H1 (cell line): ENCODE measurements around the gene GPRASP1. TPM values are rescaled to one million over a fixed set of nuclear protein-coding genes. Genes with fewer than 3 reads are reported as not detected.

Experiments used
- CTCF ChIA-PET: fragments of 300-600 bp; sonication (Branson Sonifier 250); formaldehyde crosslinking; loops from one replicate; lab custom pipeline; 2021; ENCODE audit not compliant: partially characterized antibody; lab: Charles Lee
- POLR2A ChIA-PET: fragments of 300-600 bp; sonication (Branson Sonifier 250); formaldehyde crosslinking; loops from one replicate; lab custom pipeline; 2021; ENCODE audit warnings: inconsistent platforms; ENCODE audit not compliant: partially characterized antibody; lab: Charles Lee
- DNase-seq, 2 experiments: peaks; one replicate each; pipeline versions ENCODE4 v3.0.0 to v3.0.0-alpha.2; 2010 to 2022; ENCODE audit warnings: low spot score in 2 of 2, low read depth in 1 of 2, mixed read lengths in 1 of 2
- FAIRE-seq: peaks from 2 replicates; lab custom pipeline; 2011; peaks lifted over from hg19 to GRCh38; lab: Jason Lieb, UNC
- H2AFZ ChIP-seq: 2 replicates; pipeline ENCODE4 v1.8.1; 2012; ENCODE audit warnings: low read length, inconsistent platforms
- H2AK5ac ChIP-seq: 2 replicates; pipeline ENCODE4 v1.6.1; 2013; ENCODE audit warnings: low read depth, low read length
- H2BK120ac ChIP-seq: replicated peaks from 2 replicates; pipeline ENCODE3; 2013; ENCODE audit warnings: low read depth, low read length, inconsistent platforms
- H2BK12ac ChIP-seq: 2 replicates; pipeline ENCODE4 v1.6.1; 2013; ENCODE audit warnings: low read depth, low read length
- H2BK15ac ChIP-seq: 2 replicates; pipeline ENCODE4 v1.6.1; 2013; ENCODE audit warnings: low read length
- H2BK20ac ChIP-seq: 2 replicates; pipeline ENCODE4 v1.6.1; 2013; ENCODE audit warnings: low read length
- H2BK5ac ChIP-seq: 2 replicates; pipeline ENCODE4 v1.6.1; 2013; ENCODE audit warnings: low read depth, low read length
- H3K14ac ChIP-seq: 2 replicates; pipeline ENCODE4 v1.6.1; 2013; ENCODE audit warnings: inconsistent platforms; ENCODE audit not compliant: insufficient read length
- H3K18ac ChIP-seq: 2 replicates; pipeline ENCODE4 v1.6.1; 2013; ENCODE audit warnings: low read length; ENCODE audit errors: extremely low read depth
- H3K23ac ChIP-seq: 2 replicates; pipeline ENCODE4 v1.6.1; 2013; ENCODE audit warnings: inconsistent platforms; ENCODE audit not compliant: insufficient read length
- H3K23me2 ChIP-seq: 2 replicates; pipeline ENCODE4 v1.6.1; 2013; ENCODE audit warnings: low read depth, low read length
- H3K27ac ChIP-seq: 2 replicates; pipeline ENCODE4 v1.6.1; 2011; ENCODE audit warnings: low read depth, low read length, inconsistent platforms
- H3K27me3 ChIP-seq, 4 experiments: replicated peaks in 1 of 4; 1 replicate in 1 of 4; 2 replicates in 3 of 4; pipeline versions ENCODE4 v1.6.1 to v1.8.1; 2011 to 2013; ENCODE audit warnings: low read length in 3 of 4, mild to moderate bottlenecking in 3 of 4, inconsistent platforms in 2 of 4, mixed read lengths in 2 of 4, moderate library complexity in 1 of 4; ENCODE audit not compliant: control insufficient read depth in 3 of 4, insufficient read depth in 3 of 4; ENCODE audit errors: extremely low read depth in 1 of 4
- H3K36me3 ChIP-seq, 4 experiments: 2 replicates each; pipeline versions ENCODE4 v1.6.1 to v1.8.1; 2011 to 2013; ENCODE audit warnings: mild to moderate bottlenecking in 4 of 4, low read length in 3 of 4, moderate library complexity in 2 of 4, control low read depth in 1 of 4, inconsistent platforms in 1 of 4; ENCODE audit not compliant: insufficient read depth in 4 of 4, control insufficient read depth in 2 of 4
- H3K4ac ChIP-seq: replicated peaks from 2 replicates; pipeline ENCODE3; 2013; ENCODE audit warnings: low read length, low read depth, mixed read lengths, inconsistent platforms; ENCODE audit not compliant: insufficient read length
- H3K4me1 ChIP-seq, 4 experiments: replicated peaks in 1 of 4; 1 replicate in 1 of 4; 2 replicates in 3 of 4; pipeline versions ENCODE4 v1.6.1 to v1.8.1; 2011 to 2013; ENCODE audit warnings: low read length in 3 of 4, inconsistent platforms in 2 of 4, mixed read lengths in 1 of 4; ENCODE audit not compliant: insufficient read depth in 4 of 4, control insufficient read depth in 3 of 4
- H3K4me2 ChIP-seq, 2 experiments: 2 replicates each; pipeline versions ENCODE4 v1.6.1 to v1.8.1; 2011 to 2013; ENCODE audit warnings: low read depth in 2 of 2, low read length in 2 of 2, control low read depth in 1 of 2, inconsistent platforms in 1 of 2, mild to moderate bottlenecking in 1 of 2; ENCODE audit not compliant: insufficient read depth in 1 of 2
- H3K4me3 ChIP-seq, 4 experiments: fragments of 200-600, 300-600 bp in 1 of 4; sonication (generic), shearing (Covaris generic), sonication (Bioruptor Twin) in 1 of 4; 2 replicates each; pipeline versions ENCODE4 v1.5.1 to v1.8.1; 2011 to 2016; ENCODE audit warnings: low read length in 4 of 4, low read depth in 3 of 4, control low read depth in 2 of 4, inconsistent platforms in 2 of 4, mild to moderate bottlenecking in 2 of 4, mixed read lengths in 1 of 4, moderate library complexity in 1 of 4; ENCODE audit not compliant: insufficient read depth in 2 of 4; ENCODE audit errors: extremely low read depth in 1 of 4
- H3K56ac ChIP-seq: replicated peaks from 2 replicates; pipeline ENCODE3; 2013; ENCODE audit warnings: low read depth, mild to moderate bottlenecking, mixed read lengths, low read length, inconsistent platforms; ENCODE audit not compliant: insufficient read length
- H3K79me1 ChIP-seq: 2 replicates; pipeline ENCODE4 v1.6.1; 2013; ENCODE audit warnings: low read depth, low read length, control low read depth
- H3K79me2 ChIP-seq, 2 experiments: 2 replicates each; pipeline versions ENCODE4 v1.6.1 to v1.8.1; 2012 to 2013; ENCODE audit warnings: low read length in 2 of 2, mild to moderate bottlenecking in 2 of 2, inconsistent platforms in 1 of 2; ENCODE audit not compliant: insufficient read depth in 2 of 2, control insufficient read depth in 1 of 2
- H3K9ac ChIP-seq, 4 experiments: replicated peaks in 1 of 4; 1 replicate in 1 of 4; 2 replicates in 3 of 4; pipeline versions ENCODE4 v1.6.1 to v1.8.1; 2011 to 2013; ENCODE audit warnings: low read depth in 3 of 4, low read length in 3 of 4, control low read depth in 2 of 4, mild to moderate bottlenecking in 2 of 4, moderate library complexity in 2 of 4, inconsistent platforms in 1 of 4; ENCODE audit errors: extremely low read depth in 1 of 4
- H3K9me3 ChIP-seq, 2 experiments: 2 replicates each; pipeline versions ENCODE4 v1.6.1 to v1.8.1; 2012 to 2013; ENCODE audit warnings: mild to moderate bottlenecking in 2 of 2, moderate library complexity in 2 of 2, control low read depth in 1 of 2, inconsistent platforms in 1 of 2, low read depth in 1 of 2, low read length in 1 of 2, mixed read lengths in 1 of 2; ENCODE audit not compliant: insufficient read depth in 2 of 2
- H4K20me1 ChIP-seq, 2 experiments: replicated peaks in 1 of 2; 2 replicates each; pipeline versions ENCODE3 to v1.8.1; 2011 to 2013; ENCODE audit warnings: inconsistent platforms in 2 of 2, low read length in 2 of 2, mild to moderate bottlenecking in 1 of 2; ENCODE audit not compliant: insufficient read depth in 2 of 2, control insufficient read depth in 1 of 2
- H4K5ac ChIP-seq: 2 replicates; pipeline ENCODE4 v1.6.1; 2013; ENCODE audit warnings: low read length, low read depth, mixed read lengths, inconsistent platforms; ENCODE audit not compliant: insufficient read length
- H4K8ac ChIP-seq: 2 replicates; pipeline ENCODE4 v1.8.0; 2013; ENCODE audit warnings: mild to moderate bottlenecking, moderate library complexity, low read length, inconsistent platforms; ENCODE audit not compliant: insufficient read depth; ENCODE audit errors: extremely low read depth
- H4K91ac ChIP-seq: replicated peaks from 2 replicates; pipeline ENCODE3; 2013; ENCODE audit warnings: low read length, mixed read lengths, inconsistent platforms; ENCODE audit not compliant: insufficient read length
- ATF3 ChIP-seq: IDR thresholded peaks from 2 replicates; pipeline ENCODE4 v1.6.1; 2011; ENCODE audit warnings: low read depth, mild to moderate bottlenecking, low read length; ENCODE audit not compliant: insufficient read depth
- CBX5 ChIP-seq: fragments of 300-800, 300-1000 bp; sonication (generic); IDR thresholded peaks from 2 replicates; pipeline ENCODE4 v1.7.1; 2016; ENCODE audit warnings: antibody characterized with exemption, low read length, low read depth
- EGR1 ChIP-seq: IDR thresholded peaks from 2 replicates; pipeline ENCODE4 v1.6.1; 2011; ENCODE audit warnings: low read depth, low read length, borderline replicate concordance
- HDAC2 ChIP-seq, 2 experiments: fragments of 300-600 bp in 1 of 2; sonication (generic) in 1 of 2; IDR thresholded peaks; 2 replicates each; pipeline ENCODE4 v1.6.1; 2011 to 2012; ENCODE audit warnings: low read depth in 2 of 2, low read length in 2 of 2, mild to moderate bottlenecking in 2 of 2, moderate library complexity in 2 of 2, borderline replicate concordance in 1 of 2, inconsistent platforms in 1 of 2
- JUN ChIP-seq: IDR thresholded peaks from 2 replicates; pipeline ENCODE4 v1.6.1; 2011; ENCODE audit warnings: low read depth, mild to moderate bottlenecking, improper control_type of control experiment, low read length
- KDM4A ChIP-seq: IDR thresholded peaks from one replicate; pipeline ENCODE4 v1.7.1; 2012; ENCODE audit warnings: low read depth, mild to moderate bottlenecking, moderate library complexity, low read length, inconsistent platforms; ENCODE audit not compliant: severe bottlenecking
- KDM5A ChIP-seq: fragments of 200-600 bp; IDR thresholded peaks from 2 replicates; pipeline ENCODE4 v1.7.1; 2012; ENCODE audit warnings: mild to moderate bottlenecking, low read length, inconsistent platforms, mixed read lengths
- MAX ChIP-seq: IDR thresholded peaks from 2 replicates; pipeline ENCODE4 v1.6.1; 2012; ENCODE audit warnings: inconsistent platforms
- POLR2AphosphoS5 ChIP-seq: IDR thresholded peaks from 2 replicates; pipeline ENCODE4 v1.6.1; 2011; ENCODE audit warnings: low read depth, low read length
- RBBP5 ChIP-seq: IDR thresholded peaks from 2 replicates; pipeline ENCODE4 v1.7.1; 2012; ENCODE audit warnings: low read depth, mild to moderate bottlenecking, inconsistent platforms, low read length, moderate library complexity, borderline replicate concordance
- RXRA ChIP-seq: IDR thresholded peaks from 2 replicates; pipeline ENCODE4 v1.6.1; 2011; ENCODE audit warnings: low read depth, mild to moderate bottlenecking, low read length, moderate library complexity; ENCODE audit not compliant: insufficient read depth
- SAP30 ChIP-seq: fragments of 300-600 bp; sonication (generic); IDR thresholded peaks from 2 replicates; pipeline ENCODE4 v1.7.1; 2012; ENCODE audit warnings: low read length, moderate library complexity, mild to moderate bottlenecking, inconsistent platforms; ENCODE audit not compliant: insufficient read depth, insufficient replicate concordance
- SIX5 ChIP-seq: IDR thresholded peaks from 2 replicates; pipeline ENCODE4 v1.6.1; 2011; ENCODE audit warnings: mild to moderate bottlenecking, low read depth, low read length
- SUZ12 ChIP-seq: fragments of 200-600 bp; sonication (generic); IDR thresholded peaks from 2 replicates; pipeline ENCODE4 v1.6.1; 2012; ENCODE audit warnings: mild to moderate bottlenecking, inconsistent platforms, low read length, moderate library complexity, mixed read lengths
- TAF7 ChIP-seq: optimal IDR thresholded peaks from 2 replicates; pipeline ENCODE3; 2011; ENCODE audit warnings: low read depth, mild to moderate bottlenecking, inconsistent platforms, low read length, moderate library complexity, borderline replicate concordance
- polyA plus RNA-seq, 7 experiments: library from polyadenylated mRNA; depleted of rRNA in 3 of 7; stranded (reverse) in 5 of 7; unstranded in 2 of 7; fragments of >200 nt in 5 of 7; fragments of 200-250 nt in 2 of 7; gene quantifications; 1 replicate in 5 of 7; 2 replicates in 1 of 7; 4 replicates in 1 of 7; pipeline versions ENCODE4 v1.2.1 to v1.2.3, GENCODE V29; 2011 to 2013; ENCODE audit warnings: missing spikeins in 2 of 7, mixed read lengths in 2 of 7
- total RNA-seq: library from RNA; stranded (reverse); fragmentation: NEBNext Ultra II Directional; extraction: Animal tissue kit (Norgen Biotek cat#: 25700); gene quantifications from 2 replicates; pipeline ENCODE4 v1.2.1, GENCODE V29; 2021

The GPRASP1 gene
- total and polyA plus RNA-seq, 2 of the 8 experiments (the other 6 are each of a cell fraction or from before 2014, with no cell fraction given): 0.65 to 2.0 TPM

- Histone ChIP-seq H3K79me2 (no peaks in the 10 kb centered on the region), H3K18ac (no peak overlapping the region), H2BK12ac (no peak overlapping the region), H3K79me1 (no peaks in the 10 kb centered on the region), H3K27me3 (no peaks in the 10 kb centered on the region), H3K23me2 (no peaks in the 10 kb centered on the region), H3K14ac (no peak overlapping the region), H2AFZ (no peak overlapping the region), H4K8ac (no peak overlapping the region), H3K36me3 (no peaks in the 10 kb centered on the region), H3K4me2 (no peak overlapping the region), H3K27ac (no peak overlapping the region), H2BK5ac (no peak overlapping the region), H4K20me1 (no peaks in the 10 kb centered on the region), H3K9me3 (no peaks in the 10 kb centered on the region), H4K5ac (no peak overlapping the region), H2BK20ac (no peak overlapping the region), H3K4me1 (no peaks in the 10 kb centered on the region), H3K56ac (no peak overlapping the region), H2BK15ac (no peak overlapping the region), H2AK5ac (no peak overlapping the region), H4K91ac (no peak overlapping the region), H3K4ac (no peak overlapping the region), H3K9ac (no peak overlapping the region), H3K4me3 (no peak overlapping the region), H3K23ac (no peak overlapping the region), H2BK120ac (no peak overlapping the region)
- ChIA-PET POLR2A (no interaction called here), CTCF (no interaction called here)
- no peak for FAIRE-seq
- no peak for DNase-seq
- TF ChIP-seq EGR1 (no peak), HDAC2 (IDR thresholded peaks at IDR 0.05; ENCODE audit: borderline replicate concordance in 1 of 2, low read depth in 2 of 2, low read length in 2 of 2) (no peak), SAP30 (no peak), RXRA (no peak), KDM5A (no peak), CBX5 (no peak), RBBP5 (no peak), JUN (no peak), MAX (no peak), POLR2AphosphoS5 (no peak), SUZ12 (no peak), ATF3 (no peak), KDM4A (no peak), SIX5 (no peak), TAF7 (no peak)
These were observed 46.2 kb downstream of the GPRASP1 start for GRCh38 chrX:102697494-102697893.
